GM19025 (cell line): ENCODE data around the gene MAL.
"Not testable (repeated sequence)": the region's sequence is repeated elsewhere in the genome, so short reads cannot be mapped to it uniquely, and the experiment has no call there.

Experiments used
- ATAC-seq: cut with Tn5 transposase; IDR thresholded peaks from one replicate; pipeline ENCODE4 v1.9.1; 2021; ENCODE audit warnings: mild to moderate bottlenecking, low read depth, moderate library complexity; ENCODE audit not compliant: unreplicated experiment

Gene MAL

DNA sequence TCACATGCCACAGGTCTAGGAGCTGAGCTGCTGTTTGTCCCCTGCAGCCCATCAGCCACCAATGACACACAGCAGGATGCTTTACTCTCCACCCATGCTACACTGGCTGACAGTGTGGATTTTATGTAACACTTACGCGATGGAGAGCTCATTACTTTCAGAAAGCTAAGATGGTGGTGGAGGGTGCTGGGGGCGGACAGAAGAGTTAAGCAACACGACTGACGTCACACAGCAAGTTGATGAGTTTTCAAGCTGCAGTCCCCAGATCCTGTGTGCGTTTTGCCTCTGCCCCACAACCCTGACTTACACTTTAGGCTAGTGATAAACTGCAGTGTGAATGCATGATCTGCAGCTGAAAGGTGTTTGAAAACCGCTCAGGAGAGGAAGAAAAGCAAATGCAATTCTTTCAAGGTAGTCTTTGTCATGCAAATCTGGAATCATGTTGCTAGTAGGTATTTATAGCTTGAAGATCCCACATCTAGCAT is 53.7 kb downstream of the MAL start:
- no peak for ATAC-seq

DNA sequence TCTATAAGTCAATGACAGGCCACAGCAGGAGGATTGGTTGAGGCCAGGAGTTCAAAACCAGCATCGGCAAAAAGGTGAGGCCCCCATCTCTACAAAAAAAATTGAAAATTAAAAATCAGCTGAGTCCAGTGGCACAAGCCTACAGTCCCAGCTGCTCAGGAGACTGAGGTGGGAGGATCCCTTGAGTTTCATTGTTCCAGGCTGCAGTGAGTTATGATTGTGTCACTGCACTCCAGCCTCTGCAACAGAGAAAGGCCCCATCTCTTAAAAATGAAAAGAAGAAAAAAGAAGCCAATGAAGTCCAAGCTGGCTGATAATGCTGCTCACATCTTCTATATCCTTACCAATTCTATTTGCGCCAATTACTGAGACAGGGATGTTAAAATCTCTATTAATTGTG is 57.0 kb downstream of the MAL start:
- no peak for ATAC-seq

DNA sequence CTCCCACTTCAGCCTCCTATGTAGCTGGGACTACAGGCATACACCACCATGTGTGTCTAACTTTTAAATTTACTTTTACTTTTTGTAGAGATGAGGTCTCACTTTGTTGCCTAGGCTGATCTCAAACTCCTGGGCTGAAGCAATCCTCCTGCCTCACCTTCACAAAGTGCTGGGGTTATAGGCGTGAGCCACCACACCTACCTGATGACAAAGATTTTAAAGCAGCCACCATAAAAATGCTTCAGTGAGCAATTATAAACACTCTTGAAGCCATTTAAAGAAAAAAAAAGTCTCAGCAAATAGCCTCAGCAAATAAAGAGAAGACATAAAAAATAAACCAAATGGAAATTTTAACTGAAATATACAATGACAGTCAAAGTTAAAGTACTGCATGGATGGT is 60.5 kb downstream of the MAL start:
- no peak for ATAC-seq

DNA sequence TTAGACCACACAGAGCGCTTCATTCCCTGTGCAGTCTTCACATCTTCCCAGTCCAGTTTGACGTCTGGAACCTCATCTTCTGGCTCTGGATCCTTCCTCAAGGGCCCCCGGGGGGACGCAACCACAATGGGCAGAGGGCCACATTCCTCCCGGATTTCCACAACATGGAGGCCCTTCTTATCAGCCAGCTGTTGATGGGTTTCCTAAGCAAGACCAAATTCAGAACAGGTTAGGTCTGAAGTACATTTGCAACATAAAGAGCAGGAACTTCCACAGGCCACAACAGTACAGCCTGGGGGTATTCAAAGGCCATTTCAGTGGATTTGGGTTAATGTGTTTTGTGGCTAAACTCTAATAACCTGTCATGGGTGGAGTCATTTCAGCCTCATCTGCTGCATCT is 61.9 kb downstream of the MAL start:
- no peak for ATAC-seq

DNA sequence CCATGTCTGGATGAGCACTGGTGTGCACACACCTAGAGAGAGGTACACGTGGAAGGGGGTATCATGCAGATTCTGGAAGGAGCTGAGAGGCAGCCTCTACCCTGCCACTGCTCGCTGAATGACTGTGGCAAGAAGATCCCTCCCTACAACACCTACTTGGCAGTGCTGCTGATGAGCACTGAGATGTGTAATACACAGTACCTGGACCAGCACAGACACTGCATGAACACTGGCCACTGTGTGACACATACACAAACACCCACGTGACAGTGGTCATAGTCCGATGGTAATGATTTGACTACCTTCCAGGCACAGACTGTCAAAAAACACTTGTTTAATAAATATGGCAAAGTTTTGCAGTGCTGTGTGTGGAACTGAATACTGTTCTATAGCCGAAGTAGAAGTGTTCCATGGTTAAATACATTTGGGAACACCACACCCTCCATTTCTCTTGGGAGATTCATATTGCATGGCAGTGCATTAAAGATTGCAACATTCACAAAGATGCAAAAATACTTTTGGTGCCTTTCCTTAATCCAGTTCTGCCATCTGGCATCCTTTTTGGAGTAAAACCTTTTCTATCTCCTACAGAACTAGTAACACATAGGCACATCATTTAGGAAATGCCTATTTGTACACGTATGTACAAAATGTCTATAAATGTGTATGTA is 66.5 kb downstream of the MAL start:
- no peak for ATAC-seq

DNA sequence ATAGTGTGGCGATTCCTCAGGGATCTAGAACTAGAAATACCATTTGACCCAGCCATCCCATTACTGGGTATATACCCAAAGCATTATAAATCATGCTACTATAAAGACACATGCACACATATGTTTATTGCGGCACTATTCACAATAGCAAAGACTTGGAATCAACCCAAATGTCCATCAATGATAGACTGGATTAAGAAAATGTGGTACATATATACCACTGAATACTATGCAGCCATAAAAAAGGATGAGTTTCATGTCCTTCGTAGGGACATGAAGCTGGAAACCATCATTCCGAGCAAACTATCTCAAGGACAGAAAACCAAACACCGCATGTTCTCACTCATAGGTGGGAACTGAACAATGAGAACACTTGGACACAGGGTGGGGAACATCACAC is 72.8 kb downstream of the MAL start:
- not testable (repeated sequence) for ATAC-seq

DNA sequence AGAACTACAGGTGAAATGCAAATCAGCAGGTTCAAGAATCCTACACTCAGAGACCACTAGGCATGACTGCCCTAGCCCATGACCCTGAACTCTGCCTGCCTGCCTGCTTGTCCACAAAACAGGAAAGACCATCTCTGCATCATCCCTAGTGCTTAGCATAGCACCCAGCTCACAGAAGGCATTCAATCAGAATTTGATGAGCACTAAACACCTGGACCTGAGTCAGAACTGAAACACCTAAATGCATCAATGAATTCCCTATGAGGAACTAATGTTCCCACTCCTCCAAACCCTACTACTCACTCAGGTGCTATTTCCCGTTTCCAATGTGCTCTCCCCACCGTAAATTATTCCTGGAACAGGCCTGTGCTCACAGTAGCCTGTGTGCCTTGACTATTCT is 74.4 kb downstream of the MAL start:
- ATAC-seq = no peak
